OCI-LY1 (cell line): ENCODE measurements around the gene F10.

Source experiments
- H2AFZ ChIP-seq: fragments of 200-600 bp; sonication (generic), shearing (Covaris generic); 2 replicates; pipeline ENCODE4 v1.6.0; 2014; ENCODE audit warnings: antibody characterized with exemption, mild to moderate bottlenecking, low read length
- H3F3A ChIP-seq: fragments of 200-600 bp; sonication (generic), shearing (Covaris generic); 2 replicates; pipeline ENCODE4 v1.6.0; 2014; ENCODE audit warnings: mild to moderate bottlenecking, antibody characterized with exemption, low read length, moderate library complexity; ENCODE audit not compliant: insufficient read depth
- H3K27ac ChIP-seq: fragments of 200-600 bp; sonication (generic); 2 replicates; pipeline ENCODE4 v1.5.1; 2014; ENCODE audit warnings: low read length, mixed run types, mild to moderate bottlenecking, low read depth; ENCODE audit not compliant: poor library complexity, severe bottlenecking
- H3K27me3 ChIP-seq: fragments of 200-600 bp; sonication (generic); 2 replicates; pipeline ENCODE4 v1.6.0; 2014; ENCODE audit warnings: antibody characterized with exemption, mild to moderate bottlenecking, low read length, moderate library complexity; ENCODE audit not compliant: insufficient read depth
- H3K36me3 ChIP-seq: fragments of 200-600 bp; sonication (generic); 2 replicates; pipeline ENCODE4 v1.6.1; 2014; ENCODE audit warnings: mild to moderate bottlenecking, antibody characterized with exemption, low read length, moderate library complexity, mixed read lengths; ENCODE audit not compliant: insufficient read depth
- H3K4me1 ChIP-seq: fragments of 200-600 bp; sonication (generic); 2 replicates; pipeline ENCODE4 v1.5.1; 2014; ENCODE audit warnings: mild to moderate bottlenecking, low read length, moderate library complexity; ENCODE audit not compliant: insufficient read depth, severe bottlenecking
- H3K4me2 ChIP-seq: fragments of 200-600 bp; sonication (generic), shearing (Covaris generic); 2 replicates; pipeline ENCODE4 v1.6.1; 2014; ENCODE audit warnings: low read length
- H3K4me3 ChIP-seq: fragments of 200-600 bp; sonication (generic); 2 replicates; pipeline ENCODE4 v1.5.1; 2014; ENCODE audit warnings: low read length, low read depth, mild to moderate bottlenecking, mixed read lengths; ENCODE audit not compliant: poor library complexity, severe bottlenecking
- H3K79me2 ChIP-seq: fragments of 200-600 bp; shearing (Covaris generic); 2 replicates; pipeline ENCODE4 v1.6.1; 2016; ENCODE audit warnings: mixed run types, low read length, mixed read lengths; ENCODE audit not compliant: insufficient read depth
- H3K9ac ChIP-seq: fragments of 200-600 bp; sonication (generic), shearing (Covaris generic); 2 replicates; pipeline ENCODE4 v1.6.1; 2014; ENCODE audit warnings: mild to moderate bottlenecking, low read length, mixed read lengths
- H3K9me2 ChIP-seq: fragments of 200-600 bp; sonication (generic), shearing (Covaris generic); 2 replicates; pipeline ENCODE4 v1.6.1; 2014; ENCODE audit warnings: low read depth, mild to moderate bottlenecking, low read length, mixed read lengths
- H3K9me3 ChIP-seq: fragments of 200-600 bp; shearing (Covaris generic); 2 replicates; pipeline ENCODE4 v1.6.1; 2014; ENCODE audit warnings: low read length, mixed read lengths
- H4K20me1 ChIP-seq: fragments of 200-600 bp; sonication (generic), shearing (Covaris generic); 2 replicates; pipeline ENCODE4 v1.6.0; 2016; ENCODE audit warnings: mild to moderate bottlenecking, low read length; ENCODE audit not compliant: insufficient read depth
- CTCF ChIP-seq: fragments of 200-600 bp; sonication (generic), shearing (Covaris generic); IDR thresholded peaks from 2 replicates; pipeline ENCODE4 v1.5.1; 2017; ENCODE audit warnings: mild to moderate bottlenecking, antibody characterized with exemption, low read length, moderate library complexity, mixed read lengths
- EZH2 ChIP-seq: fragments of 200-600 bp; sonication (generic), shearing (Covaris generic); IDR thresholded peaks from 2 replicates; pipeline ENCODE4 v1.8.0; 2017; ENCODE audit warnings: borderline replicate concordance, mixed run types, mild to moderate bottlenecking, antibody characterized with exemption, low read length, moderate library complexity, mixed read lengths

Gene F10

DNA sequence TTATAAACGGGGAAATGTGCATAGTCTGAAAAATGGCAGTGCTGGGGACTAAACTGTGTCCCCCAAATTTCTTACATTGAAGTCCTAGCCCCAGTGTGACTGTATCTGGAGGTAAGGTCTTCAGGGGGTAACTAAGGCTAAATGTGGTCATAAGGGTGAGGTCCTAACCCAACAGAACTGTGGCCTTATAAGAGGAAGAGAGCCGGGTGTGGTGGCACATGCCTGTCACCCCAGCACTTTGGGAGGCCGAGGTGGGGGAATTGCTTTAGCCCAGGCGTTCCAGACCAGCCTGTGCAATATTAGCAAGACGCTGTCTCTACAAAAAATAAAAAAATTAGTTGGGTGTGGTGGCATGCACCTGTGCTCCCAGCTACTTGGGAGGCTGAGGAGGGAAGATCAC, 53.7 kb downstream of the F10 start:
- peaks cover 89% of the 10 kb centered on the region for H3K36me3 ChIP-seq
- H4K20me1 ChIP-seq = no peaks in the 10 kb centered on the region
- no peaks in the 10 kb centered on the region for H3K9me2 ChIP-seq
- H3F3A ChIP-seq = no peaks in the 10 kb centered on the region
- no peak overlapping the region for H2AFZ ChIP-seq
- H3K9ac ChIP-seq = no peak overlapping the region
- no peaks in the 10 kb centered on the region for H3K79me2 ChIP-seq
- no peaks in the 10 kb centered on the region for H3K27me3 ChIP-seq
- H3K9me3 ChIP-seq = no peaks in the 10 kb centered on the region
- no peak overlapping the region for H3K27ac ChIP-seq
- no peaks in the 10 kb centered on the region for H3K4me1 ChIP-seq
- no peak overlapping the region for H3K4me2 ChIP-seq
- no peak for TF ChIP-seq EZH2
- TF ChIP-seq CTCF = no peak
- no peak overlapping the region for H3K4me3 ChIP-seq

- Histone ChIP-seq H3K9me3 (no peaks in the 10 kb centered on the region), H2AFZ (no peak overlapping the region), H3K36me3 (peaks cover 89% of the 10 kb centered on the region), H3K9ac (no peak overlapping the region), H3F3A (no peaks in the 10 kb centered on the region), H3K79me2 (no peaks in the 10 kb centered on the region), H4K20me1 (no peaks in the 10 kb centered on the region), H3K4me1 (no peaks in the 10 kb centered on the region), H3K4me3 (no peak overlapping the region), H3K4me2 (no peak overlapping the region), H3K9me2 (no peaks in the 10 kb centered on the region), H3K27me3 (no peaks in the 10 kb centered on the region), H3K27ac (no peak overlapping the region)
- no peak for TF ChIP-seq EZH2
- TF ChIP-seq CTCF = no peak
These were observed 54.2 kb downstream of the F10 start for GRCh38 chr13:113176822-113177221.

DNA sequence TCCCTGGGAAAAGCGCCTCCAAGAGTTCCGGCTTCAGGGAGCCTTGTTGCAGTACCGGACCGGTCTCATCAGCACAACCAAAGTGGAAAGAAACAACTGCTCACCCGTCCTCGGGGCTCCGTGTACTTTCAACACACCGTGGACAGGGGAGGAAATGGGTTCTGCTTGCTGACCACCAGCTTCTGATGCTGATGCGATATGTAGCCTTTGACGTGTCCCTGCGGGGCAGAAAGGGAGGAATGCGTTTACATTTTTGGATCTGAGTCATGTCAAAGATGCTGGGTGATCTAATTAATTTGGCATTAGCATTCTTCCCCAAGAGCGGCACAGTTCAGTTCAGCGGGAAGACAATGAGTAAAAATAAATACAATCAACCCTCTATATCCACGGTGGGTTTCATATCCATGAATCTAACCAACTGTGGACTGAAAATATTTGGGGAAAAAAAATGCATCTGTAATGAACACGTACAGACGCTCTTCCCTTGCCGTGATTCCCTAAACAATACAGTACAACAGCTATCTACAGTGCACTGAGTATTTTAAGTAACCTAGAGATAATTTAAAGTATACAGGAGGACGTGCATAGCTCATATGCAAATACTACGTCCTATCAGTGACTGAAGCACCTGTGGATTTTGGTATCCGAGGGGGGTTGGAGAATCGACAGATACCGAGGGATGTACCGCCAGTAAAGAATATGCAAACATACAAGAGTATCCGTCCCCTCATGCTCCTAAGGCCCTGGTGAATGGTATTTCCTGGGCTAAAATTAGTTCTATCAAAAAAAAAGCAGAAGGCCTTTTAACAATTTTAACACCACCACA, 55.7 kb downstream of the F10 start:
- H3K9me2 ChIP-seq = no peaks in the 10 kb centered on the region
- peaks cover 88% of the 10 kb centered on the region for H3K36me3 ChIP-seq
- H3K4me3 ChIP-seq = no peak overlapping the region
- H3K4me1 ChIP-seq = no peaks in the 10 kb centered on the region
- H3K27ac ChIP-seq = no peak overlapping the region
- no peak overlapping the region for H3K9ac ChIP-seq
- H2AFZ ChIP-seq = no peak overlapping the region
- TF ChIP-seq EZH2 (no peak), CTCF (no peak)
- H3F3A ChIP-seq = no peaks in the 10 kb centered on the region
- no peaks in the 10 kb centered on the region for H3K27me3 ChIP-seq
- no peak overlapping the region for H3K4me2 ChIP-seq
- H3K9me3 ChIP-seq = no peaks in the 10 kb centered on the region
- H4K20me1 ChIP-seq = no peaks in the 10 kb centered on the region
- no peaks in the 10 kb centered on the region for H3K79me2 ChIP-seq
